ENCODE data around the gene SYNDIG1.

GRCh38 chr20:24455081-24455480, 14.3 kb upstream of the SYNDIG1 start:
- TF ChIP-seq MIER1 (IDR thresholded peaks at IDR 0.05; ENCODE audit: low read depth) = no peak
- no peak for TF ChIP-seq CHD2 (IDR thresholded peaks at IDR 0.05; ENCODE audit: low read depth, low read length)
- TF ChIP-seq FOXK1 (CRISPR knock-in tag; IDR thresholded peaks at IDR 0.05; ENCODE audit: borderline replicate concordance) = no peak
- TF ChIP-seq RFX5 (IDR thresholded peaks at IDR 0.05; ENCODE audit: low read depth, low read length) = no peak
- no peak for TF ChIP-seq FOXA1 (IDR thresholded peaks at IDR 0.05; ENCODE audit: borderline replicate concordance)
